Measurements from ENCODE around the gene C16orf92.

The C16orf92 gene

DNA sequence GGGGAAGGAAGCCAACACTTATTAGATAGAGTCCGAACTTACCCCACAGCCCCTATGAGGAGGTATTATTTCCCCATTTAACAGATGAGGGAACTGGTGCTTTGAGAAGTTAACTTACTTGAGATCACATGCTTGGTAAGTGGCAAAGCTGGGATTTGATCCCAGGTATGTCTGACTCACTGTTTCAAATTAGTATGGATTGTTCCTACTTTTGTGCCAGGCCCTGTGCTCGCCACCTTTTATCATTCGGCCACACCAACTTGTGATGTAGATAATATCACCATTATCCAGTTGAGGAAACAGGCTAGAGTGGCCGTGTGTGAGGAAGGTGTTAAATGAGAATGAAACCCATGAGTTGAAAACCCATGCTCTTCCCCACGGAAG lies 38.2 kb upstream of the C16orf92 start:
- Histone ChIP-seq H3K9me2 (ENCODE audit: low read depth, low read length) (no peaks in the 10 kb centered on the region), H3K4me2 (ENCODE audit: low read length) (no peak overlapping the region), H3K79me2 (ENCODE audit: insufficient read depth, low read length) (no peaks in the 10 kb centered on the region), H3K36me3 (ENCODE audit: insufficient read depth, low read length) (peaks cover 100% of the 10 kb centered on the region), H3K4me3 (ENCODE audit: low read depth, low read length, poor library complexity, severe bottlenecking) (no peak overlapping the region), H3K27ac (ENCODE audit: low read depth, low read length, poor library complexity, severe bottlenecking) (no peak overlapping the region), H3K9ac (ENCODE audit: low read length) (no peak overlapping the region), H3K4me1 (ENCODE audit: insufficient read depth, low read length, severe bottlenecking) (no peaks in the 10 kb centered on the region), H3F3A (ENCODE audit: insufficient read depth, low read length) (no peaks in the 10 kb centered on the region), H2AFZ (ENCODE audit: low read length) (no peak overlapping the region), H3K27me3 (ENCODE audit: insufficient read depth, low read length) (no peaks in the 10 kb centered on the region), H3K9me3 (ENCODE audit: low read length) (no peaks in the 10 kb centered on the region), H4K20me1 (ENCODE audit: insufficient read depth, low read length) (no peaks in the 10 kb centered on the region)
- TF ChIP-seq, protein P1, sequence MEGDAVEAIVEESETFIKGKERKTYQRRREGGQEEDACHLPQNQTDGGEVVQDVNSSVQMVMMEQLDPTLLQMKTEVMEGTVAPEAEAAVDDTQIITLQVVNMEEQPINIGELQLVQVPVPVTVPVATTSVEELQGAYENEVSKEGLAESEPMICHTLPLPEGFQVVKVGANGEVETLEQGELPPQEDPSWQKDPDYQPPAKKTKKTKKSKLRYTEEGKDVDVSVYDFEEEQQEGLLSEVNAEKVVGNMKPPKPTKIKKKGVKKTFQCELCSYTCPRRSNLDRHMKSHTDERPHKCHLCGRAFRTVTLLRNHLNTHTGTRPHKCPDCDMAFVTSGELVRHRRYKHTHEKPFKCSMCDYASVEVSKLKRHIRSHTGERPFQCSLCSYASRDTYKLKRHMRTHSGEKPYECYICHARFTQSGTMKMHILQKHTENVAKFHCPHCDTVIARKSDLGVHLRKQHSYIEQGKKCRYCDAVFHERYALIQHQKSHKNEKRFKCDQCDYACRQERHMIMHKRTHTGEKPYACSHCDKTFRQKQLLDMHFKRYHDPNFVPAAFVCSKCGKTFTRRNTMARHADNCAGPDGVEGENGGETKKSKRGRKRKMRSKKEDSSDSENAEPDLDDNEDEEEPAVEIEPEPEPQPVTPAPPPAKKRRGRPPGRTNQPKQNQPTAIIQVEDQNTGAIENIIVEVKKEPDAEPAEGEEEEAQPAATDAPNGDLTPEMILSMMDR (IDR thresholded peaks at IDR 0.05; ENCODE audit: low read length), result no peak
- no peak for TF ChIP-seq EZH2 (IDR thresholded peaks at IDR 0.05; ENCODE audit: borderline replicate concordance, low read length)

DNA sequence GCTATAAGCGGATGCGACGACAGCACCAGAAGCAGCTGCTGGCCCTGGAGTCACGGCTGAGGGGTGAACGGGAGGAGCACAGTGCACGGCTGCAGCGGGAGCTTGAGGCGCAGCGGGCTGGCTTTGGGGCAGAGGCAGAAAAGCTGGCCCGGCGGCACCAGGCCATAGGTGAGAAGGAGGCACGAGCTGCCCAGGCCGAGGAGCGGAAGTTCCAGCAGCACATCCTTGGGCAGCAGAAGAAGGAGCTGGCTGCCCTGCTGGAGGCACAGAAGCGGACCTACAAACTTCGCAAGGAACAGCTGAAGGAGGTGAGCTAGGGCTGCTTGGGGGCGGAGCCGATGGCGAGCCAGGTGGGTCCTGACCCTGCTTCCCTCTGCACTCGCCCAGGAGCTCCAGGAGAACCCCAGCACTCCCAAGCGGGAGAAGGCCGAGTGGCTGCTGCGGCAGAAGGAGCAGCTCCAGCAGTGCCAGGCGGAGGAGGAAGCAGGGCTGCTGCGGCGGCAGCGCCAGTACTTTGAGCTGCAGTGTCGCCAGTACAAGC lies 37.7 kb upstream of the C16orf92 start:
- no peaks in the 10 kb centered on the region for H4K20me1 ChIP-seq (ENCODE audit: insufficient read depth, low read length)

DNA sequence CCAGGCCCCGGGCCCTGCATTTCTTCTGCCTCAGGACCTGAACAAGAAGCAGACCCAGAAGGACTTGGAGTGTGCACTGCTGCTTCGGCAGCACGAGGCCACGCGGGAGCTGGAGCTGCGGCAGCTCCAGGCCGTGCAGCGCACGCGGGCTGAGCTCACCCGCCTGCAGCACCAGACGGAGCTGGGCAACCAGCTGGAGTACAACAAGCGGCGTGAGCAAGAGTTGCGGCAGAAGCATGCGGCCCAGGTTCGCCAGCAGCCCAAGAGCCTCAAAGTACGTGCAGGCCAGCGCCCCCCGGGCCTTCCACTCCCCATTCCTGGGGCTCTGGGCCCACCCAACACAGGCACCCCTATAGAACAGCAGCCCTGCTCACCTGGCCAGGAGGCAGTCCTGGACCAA lies 36.8 kb upstream of the C16orf92 start:
- H3K9me2 ChIP-seq (ENCODE audit: low read depth, low read length), result no peaks in the 10 kb centered on the region
- no peaks in the 10 kb centered on the region for H3K27me3 ChIP-seq (ENCODE audit: insufficient read depth, low read length)
- TF ChIP-seq EZH2 (IDR thresholded peaks at IDR 0.05; ENCODE audit: borderline replicate concordance, low read length), result no peak
- TF ChIP-seq, protein P1 (IDR thresholded peaks at IDR 0.05; ENCODE audit: low read length), result no peak
- no peak overlapping the region for H3K4me3 ChIP-seq (ENCODE audit: low read depth, low read length, poor library complexity, severe bottlenecking)
- H4K20me1 ChIP-seq (ENCODE audit: insufficient read depth, low read length), result no peaks in the 10 kb centered on the region
- no peaks in the 10 kb centered on the region for H3F3A ChIP-seq (ENCODE audit: insufficient read depth, low read length)
- H3K36me3 ChIP-seq (ENCODE audit: insufficient read depth, low read length), result peaks cover 96% of the 10 kb centered on the region
- no peak overlapping the region for H3K27ac ChIP-seq (ENCODE audit: low read depth, low read length, poor library complexity, severe bottlenecking)
- no peak overlapping the region for H3K4me2 ChIP-seq (ENCODE audit: low read length)
- no peaks in the 10 kb centered on the region for H3K9me3 ChIP-seq (ENCODE audit: low read length)
- H3K9ac ChIP-seq (ENCODE audit: low read length), result no peak overlapping the region
- H3K4me1 ChIP-seq (ENCODE audit: insufficient read depth, low read length, severe bottlenecking), result no peaks in the 10 kb centered on the region
- H3K79me2 ChIP-seq (ENCODE audit: insufficient read depth, low read length), result no peaks in the 10 kb centered on the region
- H2AFZ ChIP-seq (ENCODE audit: low read length), result no peak overlapping the region

More for the DNA sequence above, 37.7 kb upstream of the C16orf92 start:
- Histone ChIP-seq H3K9me2 (ENCODE audit: low read depth, low read length) (no peaks in the 10 kb centered on the region), H3K4me1 (ENCODE audit: insufficient read depth, low read length, severe bottlenecking) (no peaks in the 10 kb centered on the region), H3K4me2 (ENCODE audit: low read length) (no peak overlapping the region), H3F3A (ENCODE audit: insufficient read depth, low read length) (no peaks in the 10 kb centered on the region), H3K9me3 (ENCODE audit: low read length) (no peaks in the 10 kb centered on the region), H3K4me3 (ENCODE audit: low read depth, low read length, poor library complexity, severe bottlenecking) (no peak overlapping the region), H3K9ac (ENCODE audit: low read length) (no peak overlapping the region), H3K27ac (ENCODE audit: low read depth, low read length, poor library complexity, severe bottlenecking) (no peak overlapping the region), H3K27me3 (ENCODE audit: insufficient read depth, low read length) (no peaks in the 10 kb centered on the region), H3K36me3 (ENCODE audit: insufficient read depth, low read length) (peaks cover 100% of the 10 kb centered on the region), H2AFZ (ENCODE audit: low read length) (no peak overlapping the region), H3K79me2 (ENCODE audit: insufficient read depth, low read length) (no peaks in the 10 kb centered on the region)
- TF ChIP-seq, protein P1 (IDR thresholded peaks at IDR 0.05; ENCODE audit: low read length), result no peak
- TF ChIP-seq EZH2 (IDR thresholded peaks at IDR 0.05; ENCODE audit: borderline replicate concordance, low read length), result no peak
